Trophoblast cell (in vitro differentiated cells and primary cell): ENCODE data around the gene DAPP1.

Experiments used
- DNase-seq, 2 donors: peaks; one replicate each; pipeline ENCODE4 v3.0.0-alpha.2; 2016
- H2AFZ ChIP-seq: 2 replicates; pipeline ENCODE4 v1.6.1; 2013; ENCODE audit warnings: low read length, moderate library complexity, mild to moderate bottlenecking; ENCODE audit not compliant: insufficient read depth, poor library complexity
- H2AK5ac ChIP-seq: 2 replicates; pipeline ENCODE4 v1.6.1; 2013; ENCODE audit warnings: mild to moderate bottlenecking, low read length
- H2BK120ac ChIP-seq: 2 replicates; pipeline ENCODE4 v1.6.1; 2013; ENCODE audit warnings: low read length, mild to moderate bottlenecking, moderate library complexity; ENCODE audit not compliant: insufficient read depth, poor library complexity
- H2BK12ac ChIP-seq: 2 replicates; pipeline ENCODE4 v1.6.1; 2013; ENCODE audit warnings: mild to moderate bottlenecking, low read length, moderate library complexity
- H2BK5ac ChIP-seq: 2 replicates; pipeline ENCODE4 v1.6.1; 2013; ENCODE audit warnings: low read length, low read depth, moderate library complexity, mild to moderate bottlenecking; ENCODE audit not compliant: poor library complexity
- H3K14ac ChIP-seq: 2 replicates; pipeline ENCODE4 v1.6.1; 2013; ENCODE audit warnings: mild to moderate bottlenecking, low read length
- H3K18ac ChIP-seq: 2 replicates; pipeline ENCODE4 v1.6.1; 2013; ENCODE audit warnings: mild to moderate bottlenecking, low read length
- H3K23ac ChIP-seq: 2 replicates; pipeline ENCODE4 v1.6.1; 2013; ENCODE audit warnings: low read length
- H3K27ac ChIP-seq: 2 replicates; pipeline ENCODE4 v1.5.1; 2013; ENCODE audit warnings: low read depth, mild to moderate bottlenecking, inconsistent platforms, low read length, moderate library complexity
- H3K27me3 ChIP-seq: 2 replicates; pipeline ENCODE4 v1.6.1; 2013; ENCODE audit warnings: inconsistent platforms, mild to moderate bottlenecking, low read length, moderate library complexity; ENCODE audit not compliant: insufficient read depth
- H3K36me3 ChIP-seq, 2 experiments: 1 replicate in 1 of 2; 2 replicates in 1 of 2; pipeline ENCODE4 v1.6.1; 2013; ENCODE audit warnings: low read length in 2 of 2, mild to moderate bottlenecking in 2 of 2, moderate library complexity in 1 of 2; ENCODE audit not compliant: insufficient read depth in 2 of 2, control insufficient read depth in 1 of 2
- H3K4ac ChIP-seq: 2 replicates; pipeline ENCODE4 v1.6.1; 2013; ENCODE audit warnings: low read depth, mild to moderate bottlenecking, low read length, moderate library complexity
- H3K4me1 ChIP-seq, 2 experiments: 1 replicate in 1 of 2; 2 replicates in 1 of 2; pipeline ENCODE4 v1.6.1; 2013; ENCODE audit warnings: low read length in 2 of 2, mild to moderate bottlenecking in 2 of 2, moderate library complexity in 1 of 2; ENCODE audit not compliant: insufficient read depth in 2 of 2, control insufficient read depth in 1 of 2
- H3K4me2 ChIP-seq: 2 replicates; pipeline ENCODE4 v1.6.1; 2013; ENCODE audit warnings: inconsistent platforms, mild to moderate bottlenecking, low read length, moderate library complexity
- H3K4me3 ChIP-seq: 2 replicates; pipeline ENCODE4 v1.5.1; 2013; ENCODE audit warnings: mild to moderate bottlenecking, low read depth, low read length, inconsistent platforms
- H3K79me1 ChIP-seq: one replicate; pipeline ENCODE4 v1.6.1; 2013; ENCODE audit warnings: low read length
- H3K79me2 ChIP-seq: 2 replicates; pipeline ENCODE4 v1.6.1; 2013; ENCODE audit warnings: low read length, mild to moderate bottlenecking; ENCODE audit not compliant: control insufficient read depth, insufficient read depth, poor library complexity
- H3K9ac ChIP-seq: 2 replicates; pipeline ENCODE4 v1.6.1; 2013; ENCODE audit warnings: mild to moderate bottlenecking, low read length
- H3K9me3 ChIP-seq: 2 replicates; pipeline ENCODE4 v1.6.1; 2013; ENCODE audit warnings: low read depth, mild to moderate bottlenecking, control low read depth, inconsistent platforms, low read length; ENCODE audit not compliant: insufficient read depth
- H4K12ac ChIP-seq: 2 replicates; pipeline ENCODE4 v1.6.1; 2013; ENCODE audit warnings: low read depth, mild to moderate bottlenecking, low read length, moderate library complexity
- H4K8ac ChIP-seq: 2 replicates; pipeline ENCODE4 v1.6.1; 2013; ENCODE audit warnings: low read depth, mild to moderate bottlenecking, low read length, moderate library complexity
- H4K91ac ChIP-seq: one replicate; pipeline ENCODE4 v1.6.1; 2013; ENCODE audit warnings: low read depth, mild to moderate bottlenecking, low read length, moderate library complexity
- WGBS: extraction: QIAGEN DNeasy Blood & Tissue Kit; methylation state at CpG from one replicate; pipeline ENCODE4 v1.1.7; 2013; ENCODE audit warnings: missing lambda C conversion rate; ENCODE audit not compliant: insufficient read length, insufficient coverage; ENCODE audit errors: extremely low coverage; 5-methylcytosine and 5-hydroxymethylcytosine counted together

The DAPP1 gene

DNA sequence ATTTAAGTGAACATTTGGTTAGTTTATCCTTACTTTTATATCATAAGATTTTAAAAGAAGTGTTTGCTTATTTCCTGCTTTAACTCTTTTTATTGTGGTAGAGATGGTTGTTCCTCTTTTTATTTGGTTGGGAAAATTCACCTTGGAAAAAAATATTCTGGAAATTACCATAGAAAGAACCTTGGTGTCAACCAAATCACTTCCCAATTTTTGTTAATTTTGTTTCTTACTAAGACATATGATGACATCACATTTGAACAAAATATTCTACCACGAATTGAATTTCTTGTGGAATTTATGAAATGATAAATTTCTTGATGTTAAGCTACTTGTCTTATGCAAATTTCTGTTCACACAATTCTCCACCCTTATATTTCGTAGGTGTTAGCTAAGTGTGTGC, 43.9 kb downstream of the DAPP1 start:
- Histone ChIP-seq H2AFZ (no peak overlapping the region), H3K27ac (no peak overlapping the region), H3K4me1 (peaks cover 0 to 6% of the 10 kb centered on the region in 2 experiments), H3K79me1 (no peaks in the 10 kb centered on the region), H4K91ac (no peak overlapping the region), H3K9ac (no peak overlapping the region), H3K9me3 (no peaks in the 10 kb centered on the region), H2BK5ac (no peak overlapping the region), H2AK5ac (no peak overlapping the region), H3K23ac (no peak overlapping the region), H4K8ac (no peak overlapping the region), H3K18ac (no peak overlapping the region), H2BK12ac (no peak overlapping the region), H3K79me2 (no peaks in the 10 kb centered on the region), H2BK120ac (no peak overlapping the region), H4K12ac (no peak overlapping the region), H3K14ac (no peak overlapping the region), H3K4me3 (no peak overlapping the region), H3K4me2 (no peak overlapping the region), H3K36me3 (no peaks in the 10 kb centered on the region), H3K4ac (no peak overlapping the region), H3K27me3 (no peaks in the 10 kb centered on the region)
- WGBS, result no CpG with 5 or more reads among the region's 2 CpGs
- no peak for DNase-seq

DNA sequence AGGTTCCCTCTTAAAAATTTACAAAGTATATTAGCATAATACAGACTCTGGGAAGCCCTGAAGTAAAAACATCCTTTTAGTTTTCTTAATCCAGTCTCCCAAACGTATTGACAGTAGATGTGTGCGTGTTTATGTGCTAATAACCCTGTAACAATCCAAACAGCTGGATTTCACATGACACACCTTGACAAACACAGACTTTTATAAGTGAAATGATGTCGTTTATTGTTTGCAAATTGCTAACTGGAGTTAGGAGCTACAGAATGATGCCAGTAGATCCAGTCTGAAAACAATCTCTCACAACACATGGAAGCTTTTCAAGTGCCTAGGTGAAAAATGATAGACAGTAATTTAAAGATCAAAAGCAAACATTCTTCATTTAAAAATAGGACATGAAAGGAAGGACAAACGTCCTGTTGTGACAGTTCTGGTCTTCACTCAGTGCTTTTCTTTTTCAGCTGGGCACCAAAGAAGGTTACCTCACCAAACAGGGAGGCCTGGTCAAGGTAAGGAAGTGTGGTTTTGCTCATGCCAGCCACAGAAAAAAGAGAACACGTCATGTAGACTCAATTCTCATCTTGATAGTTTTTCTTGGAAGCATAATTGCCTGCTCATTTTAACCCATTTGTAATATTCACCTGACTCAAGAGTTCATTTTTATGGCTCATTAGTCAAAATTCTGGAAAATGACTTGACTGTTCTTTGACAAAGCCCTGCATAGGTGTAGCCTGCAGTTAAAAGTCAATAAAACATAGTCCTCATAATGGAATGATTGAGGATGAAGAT, 44.7 kb downstream of the DAPP1 start:
- no CpG with 5 or more reads among the region's 5 CpGs for WGBS
- no peak overlapping the region for H3K4ac ChIP-seq

DNA sequence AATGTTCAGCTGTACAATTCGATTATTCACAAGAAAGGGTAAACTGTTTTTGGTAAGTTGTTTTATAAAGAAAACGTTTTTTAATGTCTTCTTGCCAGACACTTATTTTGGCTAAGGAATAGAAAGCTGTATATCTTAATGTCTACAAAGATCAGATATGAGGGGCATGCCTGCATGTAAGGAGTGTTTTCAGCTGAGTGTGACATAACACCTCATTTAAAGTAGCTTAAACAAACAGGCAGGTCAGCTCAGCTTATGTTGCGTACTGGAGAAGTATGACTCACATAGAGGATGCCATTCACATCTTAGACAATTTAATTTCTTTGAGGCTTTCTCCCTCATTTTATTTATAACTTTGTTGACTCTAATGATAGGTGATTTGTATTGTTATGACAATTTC, 47.2 kb downstream of the DAPP1 start:
- H2AFZ ChIP-seq, result no peak overlapping the region
- no peaks in the 10 kb centered on the region for H3K79me2 ChIP-seq
- H3K9me3 ChIP-seq, result no peaks in the 10 kb centered on the region
- H4K91ac ChIP-seq, result no peak overlapping the region
- H2AK5ac ChIP-seq, result no peak overlapping the region
- DNase-seq, result peak in 1 of 2 donors; percentile 70
- H3K4me3 ChIP-seq, result no peak overlapping the region
- no peak overlapping the region for H3K14ac ChIP-seq
- no peak overlapping the region for H4K12ac ChIP-seq
- H3K4me2 ChIP-seq, result no peak overlapping the region
- H3K18ac ChIP-seq, result no peak overlapping the region
- no peak overlapping the region for H2BK5ac ChIP-seq
- H3K4me1 ChIP-seq, result peaks cover 0 to 2% of the 10 kb centered on the region in 2 experiments
- H3K79me1 ChIP-seq, result no peaks in the 10 kb centered on the region
- H3K36me3 ChIP-seq, result no peaks in the 10 kb centered on the region
- no peak overlapping the region for H3K27ac ChIP-seq
- no peak overlapping the region for H4K8ac ChIP-seq
- no peak overlapping the region for H3K4ac ChIP-seq
- no peak overlapping the region for H3K23ac ChIP-seq
- no peak overlapping the region for H3K9ac ChIP-seq
- no peaks in the 10 kb centered on the region for H3K27me3 ChIP-seq
- no peak overlapping the region for H2BK120ac ChIP-seq
- WGBS, result no CpG with 5 or more reads among the region's 3 CpGs
- no peak overlapping the region for H2BK12ac ChIP-seq

More for the DNA sequence above, 44.7 kb downstream of the DAPP1 start:
- Histone ChIP-seq H3K9ac (no peak overlapping the region), H3K4me1 (peaks cover 0 to 5% of the 10 kb centered on the region in 2 experiments), H3K79me1 (no peaks in the 10 kb centered on the region), H3K4me2 (no peak overlapping the region), H3K79me2 (no peaks in the 10 kb centered on the region), H2BK12ac (no peak overlapping the region), H2AK5ac (no peak overlapping the region), H3K36me3 (no peaks in the 10 kb centered on the region), H3K18ac (no peak overlapping the region), H3K27me3 (no peaks in the 10 kb centered on the region), H3K27ac (peak overlapping the region; percentile 17), H4K12ac (no peak overlapping the region), H3K9me3 (no peaks in the 10 kb centered on the region), H3K4me3 (no peak overlapping the region), H2AFZ (no peak overlapping the region), H4K91ac (no peak overlapping the region), H4K8ac (no peak overlapping the region), H2BK120ac (no peak overlapping the region), H3K14ac (no peak overlapping the region), H3K23ac (no peak overlapping the region), H2BK5ac (no peak overlapping the region)
- no peak for DNase-seq

DNA sequence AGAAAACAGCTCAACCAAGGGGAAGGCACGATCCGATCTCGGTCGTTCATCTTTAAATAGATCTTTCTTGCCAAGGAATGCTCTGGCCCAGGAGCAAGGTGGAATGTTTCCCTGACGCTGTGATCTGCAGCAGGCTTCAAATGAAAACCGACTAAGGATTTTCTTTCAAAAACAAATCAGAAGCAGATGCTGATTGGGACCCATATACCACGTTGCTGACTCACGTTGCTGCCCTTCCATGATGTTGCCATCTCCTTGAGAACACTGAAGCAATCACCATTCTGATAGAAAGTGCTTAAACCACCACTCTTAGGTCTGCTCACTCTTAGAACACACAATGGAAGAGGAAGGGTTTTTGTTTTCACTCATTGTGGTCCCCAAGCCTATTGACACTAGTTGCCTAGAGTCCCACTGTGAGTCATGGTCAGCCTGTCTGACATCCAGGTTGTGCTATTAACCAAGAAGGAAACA, 51.5 kb downstream of the DAPP1 start:
- Histone ChIP-seq H3K4me2 (no peak overlapping the region), H2AK5ac (no peak overlapping the region), H3K23ac (no peak overlapping the region), H3K36me3 (no peaks in the 10 kb centered on the region), H3K14ac (no peak overlapping the region), H4K8ac (no peak overlapping the region), H3K9me3 (no peaks in the 10 kb centered on the region), H3K79me2 (no peaks in the 10 kb centered on the region), H2BK120ac (no peak overlapping the region), H3K4ac (no peak overlapping the region), H2AFZ (no peak overlapping the region), H2BK5ac (no peak overlapping the region), H3K27ac (no peak overlapping the region), H4K12ac (no peak overlapping the region), H3K18ac (no peak overlapping the region), H2BK12ac (no peak overlapping the region), H3K4me3 (no peak overlapping the region), H3K79me1 (peaks cover 2% of the 10 kb centered on the region), H3K27me3 (no peaks in the 10 kb centered on the region), H4K91ac (no peak overlapping the region), H3K4me1 (peaks cover 5 to 9% of the 10 kb centered on the region in 2 experiments), H3K9ac (no peak overlapping the region)
- no CpG with 5 or more reads among the region's 8 CpGs for WGBS
- peak; percentile 41 to 61 for DNase-seq
